BJ (cell line): ENCODE measurements around the gene TTR. TPM values are rescaled to one million over a fixed set of nuclear protein-coding genes. Genes with fewer than 3 reads are reported as not detected.

Experiments used
- CTCF ChIA-PET: fragments of 350-600 bp; formaldehyde crosslinking; extraction: SDS; loops from one replicate; lab custom pipeline; 2021; ENCODE audit warnings: antibody characterized with exemption, inconsistent platforms; lab: Yijun Ruan, JAX
- POLR2A ChIA-PET: fragments of 300-600 bp; sonication (Branson Sonifier 250); formaldehyde crosslinking; extraction: SDS; loops from one replicate; lab custom pipeline; 2021; ENCODE audit warnings: antibody characterized with exemption; lab: Charles Lee
- DNase-seq: peaks from one replicate; pipeline ENCODE4 v3.0.0-alpha.2; 2011; ENCODE audit warnings: low read depth
- H3K27me3 ChIP-seq: 2 replicates; pipeline ENCODE4 v1.6.0; 2011; ENCODE audit warnings: low read length; ENCODE audit not compliant: control insufficient read depth, insufficient read depth
- H3K36me3 ChIP-seq: 2 replicates; pipeline ENCODE4 v1.5.1; 2011; ENCODE audit warnings: low read length; ENCODE audit not compliant: control insufficient read depth, insufficient read depth
- H3K4me3 ChIP-seq: 2 replicates; pipeline ENCODE4 v1.5.1; 2011; ENCODE audit warnings: low read depth, mild to moderate bottlenecking, control low read depth, low read length
- CTCF ChIP-seq: IDR thresholded peaks from 2 replicates; pipeline ENCODE4 v1.5.1; 2011; ENCODE audit warnings: low read depth, mild to moderate bottlenecking, control low read depth, inconsistent platforms, low read length, moderate library complexity; ENCODE audit not compliant: insufficient read depth
- polyA minus RNA-seq: library from RNA; depleted of rRNA, polyadenylated mRNA; stranded (reverse); fragments of >200 nt; gene quantifications from 2 replicates; pipeline ENCODE4 v1.2.3, GENCODE V29; 2011; rRNA and poly(A)+ RNA removed
- polyA plus RNA-seq: library from polyadenylated mRNA; depleted of rRNA; stranded (reverse); fragments of >200 nt; gene quantifications from 2 replicates; pipeline ENCODE4 v1.2.3, GENCODE V29; 2011; rRNA removed

The TTR gene
- polyA plus RNA-seq = not detected in 2 replicates
- polyA minus RNA-seq = 0.76 TPM in 1 of 2 replicates, not detected in the other

GRCh38 chr18:31591628-31592027 is at the start of gene TTR:
TTR (plus strand) TSS chr18:31591877; CDS start chr18:31591903, 26 bp downstream.
- POLR2A ChIA-PET = no interaction called here
- Histone ChIP-seq H3K4me3 (no peak within 1 kb of the TSS), H3K36me3 (no peaks in the 10 kb centered on the region), H3K27me3 (no peaks in the 10 kb centered on the region)
- no peak for TF ChIP-seq CTCF
- CTCF ChIA-PET = no interaction called here
- no peak for DNase-seq

- Histone ChIP-seq H3K4me3 (no peak overlapping the region), H3K36me3 (no peaks in the 10 kb centered on the region), H3K27me3 (no peaks in the 10 kb centered on the region)
- ChIA-PET POLR2A (no interaction called here), CTCF (interaction anchor here (1.4 to 2.6 kb wide), 2 partner anchors 9 to 176 kb away, joined by 5 to 6 read pairs; no protein-coding TSS in a partner anchor)
- TF ChIP-seq CTCF = no peak
- no peak for DNase-seq
These were observed 45.2 kb upstream of the TTR start for GRCh38 chr18:31546476-31546875.

GRCh38 chr18:31548853-31549252 is 42.8 kb upstream of the TTR start:
- POLR2A ChIA-PET = no interaction called here
- CTCF ChIA-PET = no interaction called here
- no peak for TF ChIP-seq CTCF
- Histone ChIP-seq H3K27me3 (no peaks in the 10 kb centered on the region), H3K4me3 (no peak overlapping the region), H3K36me3 (no peaks in the 10 kb centered on the region)
- no peak for DNase-seq

- Histone ChIP-seq H3K36me3 (no peaks in the 10 kb centered on the region), H3K4me3 (no peak overlapping the region), H3K27me3 (no peaks in the 10 kb centered on the region)
- POLR2A ChIA-PET = no interaction called here
- CTCF ChIA-PET = interaction anchor here (0.6 kb wide), 1 partner anchor 312 kb away, joined by 3 read pairs; no protein-coding TSS in a partner anchor
- no peak for TF ChIP-seq CTCF
- no peak for DNase-seq
These were observed 42.3 kb upstream of the TTR start for GRCh38 chr18:31549416-31549815.

- POLR2A ChIA-PET = no interaction called here
- CTCF ChIA-PET = interaction anchor here (0.9 to 6.9 kb wide), 2 partner anchors 171 to 425 kb away, joined by 4 to 41 read pairs; no protein-coding TSS in a partner anchor
- no peak for DNase-seq
- Histone ChIP-seq H3K27me3 (no peaks in the 10 kb centered on the region), H3K4me3 (no peak overlapping the region), H3K36me3 (no peaks in the 10 kb centered on the region)
- TF ChIP-seq CTCF = no peak
These were observed 39.8 kb upstream of the TTR start for GRCh38 chr18:31551883-31552282.
